ENCODE results near the gene TPRN.

The TPRN gene

DNA sequence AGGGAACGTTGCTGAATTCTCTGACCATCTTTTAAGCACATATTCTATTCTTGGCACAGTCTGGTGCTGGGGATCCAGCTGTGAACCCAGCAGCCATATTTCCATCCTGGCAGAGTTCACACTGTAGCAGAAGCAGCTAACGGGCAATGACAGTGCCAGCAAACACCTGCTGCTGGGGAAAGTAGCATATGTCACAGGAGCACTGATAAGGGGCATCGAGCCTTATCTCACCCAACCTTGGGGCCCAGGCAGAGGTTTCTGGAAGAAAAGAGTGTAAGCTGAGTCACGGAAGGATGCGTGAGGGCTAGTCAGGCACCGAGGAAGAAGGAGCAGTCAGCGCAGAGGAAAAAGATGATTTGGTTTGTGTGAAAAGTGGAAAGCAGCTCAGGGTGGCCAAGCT is 6.1 kb upstream of the TPRN start:
- no peak for DNase-seq (ENCODE audit: low read depth)

DNA sequence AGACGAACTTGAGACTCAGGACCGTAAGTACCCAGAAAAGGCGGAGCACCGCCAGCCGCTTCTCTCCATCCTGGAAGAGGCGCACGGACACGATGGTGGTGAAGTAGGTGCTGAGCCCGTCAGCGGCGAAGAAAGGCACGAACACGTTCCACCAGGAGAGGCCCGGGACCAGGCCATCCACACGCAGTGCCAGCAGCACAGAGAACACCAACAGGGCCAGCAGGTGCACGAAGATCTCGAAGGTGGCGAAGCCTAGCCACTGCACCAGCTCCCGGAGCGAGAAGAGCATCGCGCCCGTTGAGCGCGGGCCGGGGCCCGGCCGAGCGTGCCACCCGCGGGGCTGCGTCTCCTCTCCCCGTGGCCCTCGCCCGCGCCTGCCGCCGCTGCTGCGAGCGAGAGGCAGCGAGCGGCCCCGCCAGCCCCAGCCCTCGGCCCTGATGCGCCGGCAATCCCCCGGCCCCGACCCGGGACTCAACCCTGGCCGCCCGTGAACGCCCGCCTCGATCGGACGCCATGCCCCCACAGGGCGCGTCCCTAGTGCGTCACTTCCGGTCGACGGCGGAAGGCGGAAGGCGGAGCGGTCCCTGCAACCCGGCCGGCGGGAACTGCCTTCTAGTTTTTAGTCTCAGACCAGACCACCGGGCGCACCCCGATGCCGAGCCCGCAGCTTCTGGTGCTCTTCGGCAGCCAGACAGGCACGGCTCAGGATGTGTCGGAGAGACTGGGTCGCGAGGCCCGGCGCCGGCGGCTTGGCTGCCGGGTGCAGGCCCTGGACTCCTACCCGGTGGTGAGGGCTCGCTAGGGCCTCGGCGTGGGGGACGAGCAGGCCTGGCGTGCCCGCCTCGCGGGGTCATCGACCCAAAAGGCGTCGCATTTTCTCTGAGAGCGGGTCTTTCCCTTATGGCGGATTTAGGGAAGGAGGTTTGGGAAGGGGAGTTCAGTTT is 4.9 kb upstream of the TPRN start, which contains the start of the genes NDOR1 and TMEM203:
Gene NDOR1 (plus strand): TSS at position 575 of the 944 bp plus-strand sequence. CDS start 78 bp downstream, at position 653.
Gene TMEM203 (minus strand): TSS at position 523 of the 944 bp plus-strand sequence. CDS start 234 bp downstream, at position 289.
- peak; percentile 59 for DNase-seq (ENCODE audit: low read depth)

DNA sequence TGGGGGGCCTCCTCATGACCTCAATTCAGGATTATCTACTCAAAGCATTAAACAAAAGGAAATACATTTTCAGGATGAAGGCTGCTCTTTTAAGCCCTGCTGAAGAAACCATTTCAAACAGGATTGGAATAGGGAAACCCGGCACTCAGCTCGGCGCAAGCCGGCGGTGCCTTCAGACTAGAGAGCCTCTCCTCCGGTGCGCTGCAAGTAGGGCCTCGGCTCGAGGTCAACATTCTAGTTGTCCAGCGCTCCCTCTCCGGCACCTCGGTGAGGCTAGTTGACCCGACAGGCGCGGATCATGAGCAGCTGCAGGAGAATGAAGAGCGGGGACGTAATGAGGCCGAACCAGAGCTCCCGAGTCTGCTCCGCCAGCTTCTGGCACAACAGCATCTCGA is 4.2 kb upstream of the TPRN start:
- no peak for DNase-seq (ENCODE audit: low read depth)

DNA sequence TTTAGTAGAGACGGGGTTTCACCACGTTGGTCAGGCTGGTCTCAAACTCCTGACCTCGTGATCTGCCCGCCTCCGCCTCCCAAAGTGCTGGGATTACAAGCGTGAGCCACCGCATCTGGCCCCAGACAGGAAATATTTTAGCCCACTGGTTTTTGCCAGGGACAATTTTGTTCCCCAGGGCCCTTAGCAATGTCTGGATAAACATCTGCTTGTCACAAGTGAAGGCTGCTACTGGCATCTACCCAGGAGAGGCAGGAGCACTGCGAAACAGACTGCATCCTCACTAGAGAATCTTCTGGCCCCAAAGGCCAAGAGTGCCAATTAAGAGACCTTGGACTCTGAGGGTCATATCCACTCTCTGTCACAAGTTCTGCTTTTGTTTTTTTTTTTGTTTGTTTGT is 2.4 kb upstream of the TPRN start:
- no peak for DNase-seq (ENCODE audit: low read depth)

DNA sequence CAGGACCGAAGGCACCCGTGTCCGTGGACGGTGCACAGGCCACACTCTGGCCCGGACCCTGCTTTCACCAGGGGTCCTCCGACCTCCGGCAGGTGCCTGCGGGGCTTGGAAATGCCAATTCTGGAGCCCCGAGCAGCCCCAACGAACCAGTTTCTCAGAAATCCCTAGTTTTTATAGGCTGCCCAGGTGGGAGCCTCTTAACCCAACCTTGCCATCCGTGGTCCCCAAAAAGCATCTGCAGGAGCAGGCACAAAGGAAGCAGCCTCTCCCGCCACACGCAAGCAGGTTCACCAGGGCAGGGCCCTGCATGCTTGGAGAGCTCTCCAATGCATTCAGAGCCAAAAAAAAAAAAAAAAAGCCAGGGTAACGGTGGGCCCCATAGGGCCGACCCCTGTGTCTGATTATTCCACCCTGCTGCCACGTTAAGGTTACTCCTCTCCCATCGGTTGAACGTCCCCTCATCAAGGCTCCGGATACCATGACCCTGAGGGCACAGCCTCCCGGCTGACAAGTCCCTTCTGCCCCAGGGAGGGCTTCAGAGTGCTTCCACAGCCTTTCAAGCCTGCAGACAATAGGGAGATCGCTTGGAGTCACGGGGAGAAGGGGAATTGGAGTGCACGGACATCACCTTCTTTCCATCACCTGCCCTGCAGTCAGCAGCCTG is 796 bp upstream of the TPRN start:
- no peak for DNase-seq (ENCODE audit: low read depth)

DNA sequence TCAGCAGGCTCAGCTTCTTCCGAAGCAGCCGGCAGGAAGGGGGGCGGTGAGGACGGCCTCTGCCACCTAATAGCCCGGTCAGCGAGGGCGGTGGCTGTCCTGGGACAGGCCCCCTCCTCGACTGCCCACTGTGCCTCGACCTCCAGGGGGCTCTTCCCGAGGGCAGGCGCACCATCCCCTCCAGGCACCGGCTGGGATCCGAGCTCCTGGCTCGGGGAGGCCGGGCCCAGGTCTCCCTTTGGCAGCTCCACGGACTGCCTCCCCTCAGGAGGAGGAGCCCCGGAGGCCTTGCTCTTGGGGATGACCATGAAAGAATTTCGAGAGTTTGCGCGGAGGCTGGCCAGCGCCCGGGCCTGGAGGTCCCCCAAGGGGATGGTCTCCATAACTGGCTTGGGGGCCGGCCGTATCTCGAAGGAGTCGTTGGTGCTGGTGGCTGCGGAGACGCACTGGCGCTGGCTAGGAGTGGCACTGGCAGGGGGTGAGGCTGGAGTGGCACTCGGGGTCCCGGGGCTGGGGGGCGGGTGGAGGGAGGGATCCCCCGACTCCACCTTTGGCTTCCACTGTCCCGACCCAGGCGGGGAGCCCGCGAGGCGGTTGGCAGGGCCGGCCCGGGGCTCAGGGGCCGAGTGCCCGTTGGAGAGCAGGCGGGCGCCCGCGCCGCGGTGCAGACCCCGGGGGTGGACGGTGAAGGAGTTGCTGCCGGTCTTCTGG is 975 bp downstream of the TPRN start:
- DNase-seq (ENCODE audit: low read depth) = no peak

DNA sequence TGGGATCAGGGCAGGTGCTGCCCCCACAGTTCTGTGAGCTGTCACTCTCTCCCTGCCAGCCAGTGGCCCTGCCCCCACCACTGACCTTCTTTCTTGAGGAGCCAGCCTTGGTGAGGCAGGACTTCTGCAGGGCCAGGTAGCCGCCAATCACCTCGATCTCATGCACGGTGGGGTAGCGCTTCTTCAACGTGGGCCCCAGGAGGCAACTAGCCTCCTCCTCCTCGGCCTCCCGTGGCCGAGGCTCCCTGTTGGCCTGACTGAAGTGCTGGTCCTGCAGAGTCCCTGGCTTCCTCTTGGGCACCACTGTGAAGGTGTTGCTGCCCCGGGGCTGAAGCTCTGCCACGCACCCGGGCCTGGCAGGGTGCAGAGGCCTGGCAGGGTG is 1.6 kb downstream of the TPRN start:
- no peak for DNase-seq (ENCODE audit: low read depth)

DNA sequence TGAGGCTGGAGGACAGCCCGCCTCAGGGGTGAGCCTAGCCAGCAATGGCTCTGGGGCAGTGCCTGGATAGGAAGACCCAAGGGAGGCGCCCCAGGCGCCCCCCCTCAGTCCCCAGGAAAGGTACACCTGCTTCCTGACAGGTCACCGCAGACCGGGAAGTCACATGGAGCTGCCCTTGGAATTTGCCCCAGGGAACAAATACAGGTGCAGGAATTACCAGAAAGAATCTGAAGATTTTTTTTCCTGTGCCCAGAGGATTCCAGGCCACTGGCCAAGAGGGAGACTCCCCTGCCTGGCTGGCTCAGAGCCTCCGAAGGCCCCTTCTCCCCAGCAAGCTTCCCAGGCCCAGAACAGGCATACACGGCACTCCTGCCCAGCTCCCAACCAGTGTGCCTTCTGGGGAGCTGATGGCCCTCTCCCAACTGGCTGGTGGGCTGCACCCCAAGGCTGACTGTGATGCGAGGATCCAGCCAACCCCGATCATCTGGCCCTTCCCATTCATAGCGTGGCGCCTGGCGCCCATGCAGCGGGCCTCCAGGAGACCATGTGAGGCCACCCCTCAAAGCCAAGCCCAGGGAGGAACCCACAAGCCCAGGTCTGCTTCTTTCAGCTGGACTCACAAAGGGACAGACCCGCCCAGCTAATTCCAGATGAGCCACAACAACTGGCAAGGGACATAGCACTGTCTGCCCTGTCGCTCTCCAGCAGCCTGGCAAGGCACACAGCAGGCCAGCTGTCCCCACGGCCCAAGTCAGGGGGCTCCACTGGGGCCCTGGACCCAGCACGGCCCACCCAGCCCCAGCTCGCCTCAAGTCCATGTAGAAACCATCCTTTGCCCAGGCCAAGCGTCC is 2.3 kb downstream of the TPRN start:
- DNase-seq (ENCODE audit: low read depth) = no peak

DNA sequence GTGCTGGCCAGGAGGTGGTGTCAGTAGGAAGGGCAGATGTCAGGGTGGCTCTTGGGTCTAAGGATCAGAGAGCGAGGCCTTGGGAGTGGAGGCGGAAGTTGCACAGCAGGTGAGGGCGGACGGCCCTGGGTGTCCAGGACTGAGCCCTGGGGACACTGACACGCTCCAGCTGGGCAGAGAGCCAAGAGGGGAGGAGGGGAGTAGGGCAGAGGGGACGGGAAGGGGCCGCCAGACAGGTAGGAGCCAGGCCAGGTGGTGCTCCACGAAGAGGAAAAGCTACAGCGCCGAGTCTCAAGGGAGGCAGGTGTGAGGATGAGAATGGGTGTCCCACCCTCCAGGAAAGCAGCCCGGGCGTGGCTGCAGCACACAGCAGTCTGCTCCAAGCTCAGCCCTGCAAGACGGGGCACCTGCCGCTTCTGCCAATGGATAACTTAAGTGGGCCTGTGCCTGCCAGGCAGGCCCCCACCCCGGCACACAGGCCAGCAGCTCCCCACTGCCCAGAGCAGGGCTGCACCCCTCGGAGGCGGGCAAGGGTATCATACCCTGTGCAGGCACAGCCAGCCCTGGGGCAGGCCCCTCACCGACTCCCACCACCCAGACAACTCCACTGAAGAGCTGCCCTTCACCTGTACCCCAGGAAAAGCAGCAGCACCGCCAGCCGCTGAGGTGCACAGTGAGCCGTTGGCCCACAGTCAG is 4.9 kb downstream of the TPRN start:
- no peak for DNase-seq (ENCODE audit: low read depth)

DNA sequence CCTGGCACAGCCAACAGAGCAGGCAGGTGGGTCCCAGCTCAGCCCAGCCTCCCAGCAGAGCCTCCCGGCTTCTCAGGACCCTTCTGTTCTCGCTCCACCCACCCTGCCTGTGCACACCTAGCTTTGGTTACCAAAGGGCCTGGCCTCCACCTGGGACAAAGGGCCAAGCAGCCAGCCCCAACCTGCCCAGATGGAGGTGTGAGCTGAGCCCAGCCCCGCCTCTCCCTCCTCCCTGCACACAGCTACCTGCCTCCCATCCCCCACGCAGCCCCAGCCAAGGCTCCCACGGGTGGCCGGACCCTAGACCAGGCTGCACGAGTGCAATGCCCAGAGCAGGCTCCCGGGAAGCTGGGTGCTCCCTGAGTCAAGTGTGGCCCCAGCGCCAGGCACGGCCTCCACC is 5.6 kb downstream of the TPRN start:
- no peak for DNase-seq (ENCODE audit: low read depth)

DNA sequence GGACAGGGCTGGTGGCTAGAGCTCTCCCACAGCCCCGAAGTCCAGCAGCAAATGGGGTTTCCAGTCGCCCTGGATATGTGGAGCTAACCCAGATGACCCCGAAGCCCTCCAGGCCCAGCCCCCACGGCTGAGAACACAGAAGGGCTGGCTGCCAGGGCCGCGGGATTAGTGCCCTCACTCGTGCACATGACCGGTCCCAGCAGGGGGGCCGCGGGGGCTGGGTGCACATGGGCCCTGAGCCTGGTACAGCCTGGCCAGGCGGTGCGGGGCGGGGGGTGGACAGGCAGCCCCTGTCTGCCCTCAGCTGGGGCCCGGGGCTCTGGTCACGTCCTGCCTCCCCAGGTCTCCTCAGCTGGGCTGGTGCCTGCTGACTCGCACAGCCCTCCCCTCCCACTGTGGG is 6.2 kb downstream of the TPRN start:
- DNase-seq (ENCODE audit: low read depth) = no peak

DNA sequence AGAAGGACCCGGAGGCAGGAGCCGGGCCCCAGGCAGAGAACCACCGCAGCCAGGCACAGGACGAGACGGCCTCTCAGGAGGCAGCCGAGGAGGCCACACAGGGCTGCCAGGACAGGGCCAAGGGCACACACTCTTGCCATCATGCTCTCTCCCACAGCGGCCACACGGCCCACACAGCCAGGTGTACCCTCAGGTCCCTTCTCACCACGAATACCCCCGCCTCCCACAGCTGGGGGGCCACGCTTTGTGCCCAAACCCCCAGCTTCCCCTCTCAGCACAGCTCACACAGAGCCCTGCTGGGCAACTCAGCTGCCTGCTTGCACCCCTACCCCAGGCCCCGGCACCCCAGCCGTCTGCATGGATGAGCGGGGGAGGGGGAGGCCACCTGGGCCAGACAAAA is 6.8 kb downstream of the TPRN start:
- DNase-seq (ENCODE audit: low read depth) = no peak

DNA sequence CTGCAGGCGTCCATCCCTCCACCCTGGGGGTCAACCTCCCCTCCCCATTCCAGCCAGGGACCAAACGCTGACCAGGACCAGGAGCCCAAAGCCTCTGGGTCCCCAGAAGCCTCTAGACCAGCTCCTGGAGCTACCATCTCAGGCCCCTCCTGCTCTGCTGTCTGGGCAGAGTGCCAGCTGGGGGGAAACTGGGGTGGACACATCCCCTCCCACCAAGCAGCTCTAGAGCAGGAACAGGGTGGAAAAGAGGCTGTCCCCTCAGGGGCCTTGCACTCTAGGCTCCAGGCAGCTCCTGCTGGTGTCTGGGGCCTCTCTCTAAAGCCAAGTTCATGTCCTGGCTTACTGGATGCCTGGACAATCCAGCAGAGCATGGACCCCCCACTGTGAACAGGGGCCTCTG is 7.7 kb downstream of the TPRN start:
- DNase-seq (ENCODE audit: low read depth) = no peak

DNA sequence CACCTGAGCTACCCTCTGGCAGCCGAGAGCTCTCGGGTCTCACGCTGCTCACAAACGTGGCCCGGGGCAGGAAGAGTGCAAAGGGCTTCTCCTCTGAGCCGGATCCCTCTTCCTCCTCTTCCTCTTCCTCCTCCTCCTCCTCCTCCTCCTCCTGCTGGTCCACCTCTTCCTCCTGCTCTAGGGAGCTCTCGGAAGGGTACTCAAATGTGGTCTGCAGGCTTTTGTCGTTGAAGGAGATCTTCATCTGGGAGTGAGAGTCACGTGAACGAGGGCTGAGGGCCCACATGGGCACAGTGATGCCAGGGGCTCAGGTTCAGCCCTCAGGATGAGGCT is 8.1 kb downstream of the TPRN start:
- DNase-seq (ENCODE audit: low read depth) = no peak

DNA sequence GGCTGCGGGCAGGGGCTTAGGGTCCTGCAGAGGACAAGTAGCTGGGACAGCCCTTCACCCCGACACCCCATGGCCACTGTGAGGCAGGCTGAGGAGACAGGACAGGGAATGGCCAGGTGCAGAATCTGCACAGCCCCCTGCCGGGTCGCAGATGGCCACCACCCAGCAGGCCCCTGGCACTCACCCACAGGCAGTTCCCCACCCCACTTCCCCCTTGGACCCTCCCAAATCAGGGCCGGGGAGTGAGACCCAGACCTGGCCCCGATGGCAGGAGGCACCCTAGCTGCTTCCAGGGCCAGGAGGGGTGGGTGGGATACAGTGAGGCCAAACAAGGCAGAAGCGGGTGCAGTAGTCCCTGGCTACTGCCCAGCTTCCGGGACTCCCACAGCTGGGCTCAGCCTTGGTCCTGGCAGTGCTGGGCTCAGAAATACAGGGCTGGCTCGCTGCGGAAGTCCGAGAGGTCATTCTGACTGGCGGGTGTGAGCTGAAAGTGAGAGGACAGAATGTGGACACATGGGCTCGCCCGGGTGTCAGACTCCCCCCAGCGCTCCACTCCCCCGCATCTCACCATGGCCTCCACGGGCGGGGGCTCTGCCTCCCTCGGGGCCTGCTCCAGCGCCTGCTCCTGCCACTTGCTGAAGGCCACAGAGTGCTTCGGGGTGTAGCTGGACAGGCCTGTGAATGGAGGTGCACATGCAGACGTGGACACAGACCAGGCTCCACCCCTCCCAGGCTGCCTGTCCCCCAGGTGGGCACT is 8.7 kb downstream of the TPRN start:
- DNase-seq (ENCODE audit: low read depth) = no peak

DNA sequence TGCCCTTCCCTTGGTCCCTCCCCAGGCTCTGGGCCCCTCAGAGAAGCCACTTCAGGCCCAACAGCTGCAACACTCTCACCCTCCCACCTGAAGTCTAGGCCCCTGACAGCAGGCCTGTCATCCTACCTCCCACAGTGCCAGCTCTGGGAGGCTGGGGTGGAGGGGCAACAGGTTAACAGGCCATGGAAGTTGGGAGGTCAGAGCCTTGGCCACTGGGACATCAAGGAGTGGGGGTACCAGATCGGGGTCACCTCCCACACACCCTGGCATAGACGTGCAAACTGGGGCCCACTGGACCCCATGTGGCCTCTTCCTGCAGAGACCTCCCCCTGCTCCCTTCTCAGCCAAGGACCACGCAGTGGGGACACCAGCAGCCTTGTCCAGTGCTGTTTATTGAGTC is 9.3 kb downstream of the TPRN start:
- DNase-seq (ENCODE audit: low read depth) = no peak

DNA sequence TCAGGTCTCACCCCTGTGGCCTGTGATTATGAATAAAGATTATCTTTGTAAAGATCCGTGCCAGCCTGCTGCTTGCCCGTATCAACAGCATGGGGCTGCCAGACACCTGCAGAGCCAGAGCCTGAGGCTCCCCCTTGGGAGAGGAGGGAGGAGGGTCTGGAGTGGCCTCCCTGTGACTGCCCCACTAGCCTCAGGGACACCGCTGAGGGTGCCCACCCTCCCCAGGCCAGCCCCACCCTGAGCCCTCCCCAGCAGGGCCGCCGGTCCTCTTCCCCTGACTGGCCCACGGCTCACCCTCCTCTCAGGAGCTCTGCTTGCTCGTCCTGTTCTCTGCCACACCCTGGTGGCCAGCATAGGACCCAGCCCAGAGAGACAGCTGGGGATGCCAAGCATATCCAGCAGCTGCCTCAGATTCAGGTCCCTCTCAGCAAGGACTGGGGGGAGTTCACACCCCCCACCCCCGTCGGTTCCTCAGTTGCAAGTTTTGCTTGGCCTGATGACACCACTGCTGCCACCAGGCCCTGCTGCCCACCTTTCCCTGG is 10.2 kb downstream of the TPRN start:
- DNase-seq (ENCODE audit: low read depth) = no peak

DNA sequence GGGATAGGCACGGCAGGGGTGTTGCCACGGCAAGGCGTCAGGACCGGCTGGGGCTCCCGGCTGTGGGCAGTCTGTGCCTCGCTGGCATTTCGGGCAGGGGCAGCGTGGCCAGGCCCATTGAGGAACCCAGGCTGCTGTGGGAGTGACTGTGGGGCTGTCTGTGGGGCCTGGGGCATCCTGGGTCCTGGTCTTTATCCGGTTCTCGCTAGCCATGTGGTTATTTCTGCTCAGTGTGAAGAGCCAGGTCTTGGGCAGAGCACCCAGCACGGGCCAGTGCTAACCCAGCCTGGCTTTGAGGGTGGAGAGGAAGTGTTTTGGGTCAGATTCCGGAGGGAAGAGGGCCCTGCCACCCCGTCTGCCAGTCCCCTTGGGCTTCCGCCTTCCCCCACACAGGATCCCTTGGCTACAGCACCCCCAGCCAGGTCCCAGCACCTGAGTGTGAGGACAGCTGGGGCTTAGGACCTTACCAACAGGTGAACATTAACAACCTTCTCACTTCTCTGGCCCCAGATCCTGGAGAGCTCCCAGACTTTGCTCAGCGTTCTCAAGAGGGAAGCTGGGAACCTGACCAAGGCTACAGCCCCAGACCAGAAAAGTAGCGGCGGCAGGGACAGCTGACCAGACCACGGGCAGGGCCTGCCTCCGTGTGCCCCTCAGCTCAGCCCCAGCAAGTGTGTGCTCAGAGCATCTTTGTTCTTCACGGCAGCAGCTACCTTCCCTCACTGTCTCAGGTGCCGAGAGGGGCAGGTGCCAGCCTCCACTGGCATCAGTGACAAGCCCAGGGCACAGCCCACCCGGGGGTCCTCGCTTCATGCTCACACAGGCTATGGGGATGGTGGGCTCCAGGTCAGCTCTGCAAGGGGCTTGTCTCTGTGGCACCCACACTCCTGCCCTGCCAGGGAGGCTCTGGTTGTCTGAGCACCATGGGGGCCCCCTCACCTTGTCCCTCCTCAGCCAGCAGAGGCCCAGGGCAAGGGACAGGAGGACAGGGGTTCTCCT is 10.9 kb downstream of the TPRN start:
- no peak for DNase-seq (ENCODE audit: low read depth)
